ENCODE data around the gene GRID2. TPM values are rescaled to one million over a fixed set of nuclear protein-coding genes. Genes with fewer than 3 reads are reported as not detected.

The GRID2 gene
- total and polyA plus RNA-seq, 9 of the 15 experiments (the other 6 are each of a cell fraction or from before 2014, with no cell fraction given) = 0.04 TPM; not detected in 7

- no peak for TF ChIP-seq ZNF217 (CRISPR knock-in tag; IDR thresholded peaks at IDR 0.05)
- no peak for TF ChIP-seq ZNF512 (tag; IDR thresholded peaks at IDR 0.05)
These were observed 1090.8 kb downstream of the GRID2 start (continued) for GRCh38 chr4:93394545-93395081.

GRCh38 chr4:93396272-93396671 is 1092.5 kb downstream of the GRID2 start:
- Histone ChIP-seq H3K9me1 (ENCODE audit: control insufficient read depth, insufficient read depth, low read length) (no peaks in the 10 kb centered on the region), H3K36me3 (ENCODE audit: control insufficient read depth, insufficient read depth, low read length) (no peaks in the 10 kb centered on the region), H3K27me3 (ENCODE audit: control insufficient read depth in 2 of 2, insufficient read depth in 2 of 2, low read length in 2 of 2) (no peaks in the 10 kb centered on the region), H3K4me2 (ENCODE audit: insufficient read depth, low read length) (no peak overlapping the region), H3K4me1 (replicated peaks in 1 of 2; ENCODE audit: control insufficient read depth in 2 of 2, insufficient read depth in 2 of 2, low read length in 2 of 2) (no peaks in the 10 kb centered on the region), H3K9me3 (replicated peaks; ENCODE audit: control insufficient read depth, insufficient read depth, low read depth, low read length) (no peaks in the 10 kb centered on the region), H3K27ac (ENCODE audit: extremely low read depth, low read depth, low read length) (no peak overlapping the region), H3K4me3 (no peak overlapping the region), H3K79me2 (ENCODE audit: control insufficient read depth, insufficient read depth, low read length) (no peaks in the 10 kb centered on the region), H2AFZ (ENCODE audit: low read depth, low read length) (no peak overlapping the region), H3K9ac (ENCODE audit: insufficient read depth in 1 of 2, low read depth in 2 of 2, low read length in 2 of 2) (no peak overlapping the region), H4K20me1 (replicated peaks; ENCODE audit: control insufficient read depth, insufficient read depth, low read length) (no peaks in the 10 kb centered on the region)
- WGBS (ENCODE audit: insufficient coverage, low coverage, missing lambda C conversion rate) = 0% methylated on average over 1 of the region's 1 CpG
- ChIA-PET POLR2A (no interaction called here), CTCF (ENCODE audit: low intra/inter-chr PET ratio) (no interaction called here)
- in situ Hi-C loops (cut with MboI) = no loop called here
- BruUV-seq (replicated peaks) = no TSS peak
- ATAC-seq (no peak), DNase-seq (ENCODE audit: extremely low read depth in 1 of 4, low spot score in 3 of 4) (no peak), FAIRE-seq (no peak)
- intact Hi-C loops (cut with micrococcal nuclease) = no loop called here
- TF ChIP-seq USF2 (CRISPR knock-in tag; IDR thresholded peaks at IDR 0.05) (no peak), CTCF (IDR thresholded peaks at IDR 0.05 in 2 of 3, conservative IDR thresholded peaks at IDR 0.05 in 1 of 3; ENCODE audit: insufficient read depth in 2 of 3, low read depth in 1 of 3, low read length in 3 of 3) (no peak), WHSC1 (IDR thresholded peaks at IDR 0.05; ENCODE audit: low read length) (no peak)
